Measurements from ENCODE around the gene PARD3B.

DNA sequence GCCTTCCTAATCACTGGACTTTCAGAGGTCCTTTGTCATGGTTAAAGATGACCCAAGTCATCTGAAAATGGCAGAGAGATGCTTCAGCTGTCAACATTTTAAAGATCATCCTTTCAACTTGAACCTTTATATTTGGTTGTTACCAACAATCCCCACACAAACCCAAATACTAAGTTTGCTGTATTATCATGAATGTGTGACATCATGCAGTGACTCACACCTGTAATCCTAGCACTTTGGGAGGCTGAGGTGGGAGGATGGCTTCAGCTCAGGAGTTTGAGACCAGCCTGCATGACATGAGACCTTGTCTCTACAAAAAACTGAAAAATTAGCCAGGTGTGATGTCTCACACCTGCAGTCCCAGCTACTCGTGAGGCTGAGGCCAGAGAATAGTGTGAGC lies 1081.8 kb downstream of the PARD3B start:
- TF ChIP-seq, protein P1, sequence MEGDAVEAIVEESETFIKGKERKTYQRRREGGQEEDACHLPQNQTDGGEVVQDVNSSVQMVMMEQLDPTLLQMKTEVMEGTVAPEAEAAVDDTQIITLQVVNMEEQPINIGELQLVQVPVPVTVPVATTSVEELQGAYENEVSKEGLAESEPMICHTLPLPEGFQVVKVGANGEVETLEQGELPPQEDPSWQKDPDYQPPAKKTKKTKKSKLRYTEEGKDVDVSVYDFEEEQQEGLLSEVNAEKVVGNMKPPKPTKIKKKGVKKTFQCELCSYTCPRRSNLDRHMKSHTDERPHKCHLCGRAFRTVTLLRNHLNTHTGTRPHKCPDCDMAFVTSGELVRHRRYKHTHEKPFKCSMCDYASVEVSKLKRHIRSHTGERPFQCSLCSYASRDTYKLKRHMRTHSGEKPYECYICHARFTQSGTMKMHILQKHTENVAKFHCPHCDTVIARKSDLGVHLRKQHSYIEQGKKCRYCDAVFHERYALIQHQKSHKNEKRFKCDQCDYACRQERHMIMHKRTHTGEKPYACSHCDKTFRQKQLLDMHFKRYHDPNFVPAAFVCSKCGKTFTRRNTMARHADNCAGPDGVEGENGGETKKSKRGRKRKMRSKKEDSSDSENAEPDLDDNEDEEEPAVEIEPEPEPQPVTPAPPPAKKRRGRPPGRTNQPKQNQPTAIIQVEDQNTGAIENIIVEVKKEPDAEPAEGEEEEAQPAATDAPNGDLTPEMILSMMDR (IDR thresholded peaks at IDR 0.05), result no peak
- TF ChIP-seq POLR2A (IDR thresholded peaks at IDR 0.05), result no peak
